Uterus (tissue), 4 donors: ENCODE data around the gene LIPJ. TPM values are rescaled to one million over a fixed set of nuclear protein-coding genes. Genes with fewer than 3 reads are reported as not detected.

Experiments used
- DNase-seq, 2 donors: peaks; one replicate each; pipeline ENCODE4 v3.0.0-alpha.2; 2019 to 2020
- H3K27ac ChIP-seq, 2 donors: fragments of 200-600 bp; sonication (generic); 1 replicate in 1 of 2; 2 replicates in 1 of 2; pipeline ENCODE4 v1.5.1; 2016 to 2018
- H3K27me3 ChIP-seq, 2 donors: fragments of 200-600 bp; sonication (generic); one replicate each; pipeline ENCODE4 v1.5.1; 2018 to 2019; ENCODE audit warnings: control low read depth in 1 of 2
- H3K36me3 ChIP-seq, 2 donors: fragments of 200-600 bp; sonication (generic); one replicate each; pipeline ENCODE4 v1.5.1; 2019; ENCODE audit warnings: control low read depth in 1 of 2
- H3K4me1 ChIP-seq, 2 donors: fragments of 200-600 bp; sonication (generic); one replicate each; pipeline ENCODE4 v1.5.1; 2018 to 2019; ENCODE audit warnings: control low read depth in 1 of 2
- H3K4me3 ChIP-seq, 2 donors: fragments of 200-600 bp; sonication (generic); 1 replicate in 1 of 2; 2 replicates in 1 of 2; pipeline ENCODE4 v1.5.1; 2018 to 2019; ENCODE audit warnings: mild to moderate bottlenecking in 1 of 2
- H3K9me3 ChIP-seq, 2 donors: fragments of 200-600 bp; sonication (generic); one replicate each; pipeline ENCODE4 v1.5.1; 2019; ENCODE audit warnings: control low read depth in 1 of 2
- CTCF ChIP-seq, 4 experiments: fragments of 200-600 bp in 2 of 4; fragments of 450-650 bp in 2 of 4; sonication (generic) in 2 of 4; IDR thresholded peaks; one replicate each; pipeline ENCODE4 v1.5.1; 2016 to 2019; ENCODE audit warnings: antibody characterized with exemption in 4 of 4, mild to moderate bottlenecking in 2 of 4, moderate library complexity in 1 of 4
- POLR2A ChIP-seq, 2 donors: fragments of 450-650 bp; IDR thresholded peaks; one replicate each; pipeline ENCODE4 v1.6.1; 2016; ENCODE audit warnings: antibody characterized with exemption in 2 of 2, mild to moderate bottlenecking in 1 of 2, moderate library complexity in 1 of 2
- intact Hi-C: fragments of 100-400 bp; cut with DNase I; formaldehyde crosslinking; loops from one replicate; pipeline ENCODE4 v1.15.1; 2023; ENCODE audit warnings: low total_unique reads
- total RNA-seq, 4 donors: library from RNA; depleted of rRNA in 3 of 4; stranded (reverse); fragments of >200 nt in 3 of 4; gene quantifications; one replicate each; pipeline versions ENCODE4 v1.1.0 to v1.2.4, GENCODE V29; 2014 to 2023
- donor health status: DM: yes; HTN: yes; CAD: no.

LIPJ gene
- total RNA-seq, 4 donors from 2014 or later, result 0.48 to 1.2 (median 0.59) TPM; not detected in 1

GRCh38 chr10:88640186-88640585 lies 53.6 kb downstream of the LIPJ start:
- Histone ChIP-seq H3K4me3 (no peak overlapping the region), H3K9me3 (no peaks in the 10 kb centered on the region), H3K27me3 (no peaks in the 10 kb centered on the region), H3K4me1 (no peaks in the 10 kb centered on the region), H3K27ac (no peak overlapping the region), H3K36me3 (no peaks in the 10 kb centered on the region)
- no peak for TF ChIP-seq POLR2A (IDR thresholded peaks at IDR 0.05)
- TF ChIP-seq CTCF (IDR thresholded peaks at IDR 0.05), result no peak
- intact Hi-C loops, result no loop called here
- no peak for DNase-seq

GRCh38 chr10:88642209-88642608 lies 55.6 kb downstream of the LIPJ start:
- TF ChIP-seq POLR2A (IDR thresholded peaks at IDR 0.05) (no peak), CTCF (IDR thresholded peaks at IDR 0.05) (no peak)
- Histone ChIP-seq H3K4me1 (no peaks in the 10 kb centered on the region), H3K4me3 (no peak overlapping the region), H3K27ac (no peak overlapping the region), H3K27me3 (no peaks in the 10 kb centered on the region), H3K9me3 (no peaks in the 10 kb centered on the region), H3K36me3 (no peaks in the 10 kb centered on the region)
- no peak for DNase-seq
- intact Hi-C loops, result no loop called here

GRCh38 chr10:88642963-88643362 lies 56.4 kb downstream of the LIPJ start:
- Histone ChIP-seq H3K36me3 (no peaks in the 10 kb centered on the region), H3K9me3 (no peaks in the 10 kb centered on the region), H3K4me1 (no peaks in the 10 kb centered on the region), H3K27ac (no peak overlapping the region), H3K4me3 (no peak overlapping the region), H3K27me3 (no peaks in the 10 kb centered on the region)
- TF ChIP-seq POLR2A (IDR thresholded peaks at IDR 0.05) (no peak), CTCF (IDR thresholded peaks at IDR 0.05) (no peak)
- intact Hi-C loops, result no loop called here
- DNase-seq, result no peak

- H3K9me3 ChIP-seq, result no peaks in the 10 kb centered on the region
- no peak overlapping the region for H3K4me3 ChIP-seq
- no peak overlapping the region for H3K27ac ChIP-seq
- no peaks in the 10 kb centered on the region for H3K4me1 ChIP-seq
- intact Hi-C loops, result no loop called here
- no peaks in the 10 kb centered on the region for H3K36me3 ChIP-seq
- DNase-seq, result no peak
- no peak for TF ChIP-seq POLR2A (IDR thresholded peaks at IDR 0.05)
- no peak for TF ChIP-seq CTCF (IDR thresholded peaks at IDR 0.05)
- H3K27me3 ChIP-seq, result no peaks in the 10 kb centered on the region
Measured at GRCh38 chr10:88647061-88647615, 60.6 kb downstream of the LIPJ start.

GRCh38 chr10:88651101-88651551 lies 64.6 kb downstream of the LIPJ start:
- TF ChIP-seq POLR2A (IDR thresholded peaks at IDR 0.05), result no peak
- TF ChIP-seq CTCF (IDR thresholded peaks at IDR 0.05), result no peak
- no peak overlapping the region for H3K4me3 ChIP-seq
- H3K4me1 ChIP-seq, result no peaks in the 10 kb centered on the region
- intact Hi-C loops, result no loop called here
- DNase-seq, result no peak
- no peaks in the 10 kb centered on the region for H3K36me3 ChIP-seq
- no peaks in the 10 kb centered on the region for H3K27me3 ChIP-seq
- no peak overlapping the region for H3K27ac ChIP-seq
- no peaks in the 10 kb centered on the region for H3K9me3 ChIP-seq
